ENCODE results near the gene ELMO3. TPM values are rescaled to one million over a fixed set of nuclear protein-coding genes. Genes with fewer than 3 reads are reported as not detected.

ELMO3 gene
- total and polyA plus RNA-seq, 2 of the 13 experiments (the other 11 are each of a cell fraction or from before 2014, with no cell fraction given): 2.6 to 4.0 TPM

DNA sequence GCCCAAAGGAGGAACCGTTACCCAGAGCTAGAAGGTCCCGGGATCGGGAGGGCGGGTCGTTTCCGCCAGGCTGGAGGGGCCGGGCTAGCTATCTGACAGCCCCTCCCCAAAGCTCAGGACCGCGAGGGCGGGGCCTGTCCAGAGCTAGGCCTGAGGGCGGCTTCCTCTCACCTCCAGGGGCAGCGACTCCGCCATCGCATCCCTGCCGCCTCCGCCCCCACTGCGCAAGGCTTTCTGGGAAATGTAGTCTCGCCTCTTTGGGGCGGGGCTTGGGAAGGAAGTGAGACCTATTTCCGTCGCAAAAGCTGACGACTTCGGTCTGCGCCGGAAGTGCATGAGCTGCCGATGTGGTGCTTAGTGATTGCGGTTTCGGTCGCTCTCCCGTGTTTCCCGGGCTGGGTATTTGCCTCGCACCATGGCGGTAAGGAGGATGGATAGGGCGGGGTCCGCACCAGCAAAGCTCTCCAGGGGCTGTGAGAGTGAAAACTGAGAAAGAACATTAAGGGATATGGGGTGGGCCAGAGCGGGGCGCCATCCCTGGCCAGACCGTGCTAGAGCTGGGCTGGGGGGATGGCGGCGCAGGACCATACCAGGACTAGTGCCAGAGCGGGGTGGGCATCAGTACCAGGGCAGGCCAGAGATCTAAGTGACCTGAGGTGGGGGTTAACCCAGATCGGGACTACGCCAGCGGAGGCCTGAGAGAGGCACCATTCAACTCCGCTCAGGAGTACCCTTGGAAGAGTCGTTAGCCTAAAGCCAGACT lies 28.1 kb downstream of the ELMO3 start, which contains the start of gene TMEM208 (continued):
- TF ChIP-seq, protein P1, sequence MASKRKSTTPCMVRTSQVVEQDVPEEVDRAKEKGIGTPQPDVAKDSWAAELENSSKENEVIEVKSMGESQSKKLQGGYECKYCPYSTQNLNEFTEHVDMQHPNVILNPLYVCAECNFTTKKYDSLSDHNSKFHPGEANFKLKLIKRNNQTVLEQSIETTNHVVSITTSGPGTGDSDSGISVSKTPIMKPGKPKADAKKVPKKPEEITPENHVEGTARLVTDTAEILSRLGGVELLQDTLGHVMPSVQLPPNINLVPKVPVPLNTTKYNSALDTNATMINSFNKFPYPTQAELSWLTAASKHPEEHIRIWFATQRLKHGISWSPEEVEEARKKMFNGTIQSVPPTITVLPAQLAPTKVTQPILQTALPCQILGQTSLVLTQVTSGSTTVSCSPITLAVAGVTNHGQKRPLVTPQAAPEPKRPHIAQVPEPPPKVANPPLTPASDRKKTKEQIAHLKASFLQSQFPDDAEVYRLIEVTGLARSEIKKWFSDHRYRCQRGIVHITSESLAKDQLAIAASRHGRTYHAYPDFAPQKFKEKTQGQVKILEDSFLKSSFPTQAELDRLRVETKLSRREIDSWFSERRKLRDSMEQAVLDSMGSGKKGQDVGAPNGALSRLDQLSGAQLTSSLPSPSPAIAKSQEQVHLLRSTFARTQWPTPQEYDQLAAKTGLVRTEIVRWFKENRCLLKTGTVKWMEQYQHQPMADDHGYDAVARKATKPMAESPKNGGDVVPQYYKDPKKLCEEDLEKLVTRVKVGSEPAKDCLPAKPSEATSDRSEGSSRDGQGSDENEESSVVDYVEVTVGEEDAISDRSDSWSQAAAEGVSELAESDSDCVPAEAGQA (IDR thresholded peaks at IDR 0.05; ENCODE audit: low read depth): peak; percentile 96
- TF ChIP-seq, protein P1 (CRISPR knock-in tag; IDR thresholded peaks at IDR 0.05; ENCODE audit: borderline replicate concordance): no peak
- TF ChIP-seq IKZF1 (IDR thresholded peaks at IDR 0.05): no peak
- peak; percentile 95 for TF ChIP-seq KDM2A (CRISPR knock-in tag; IDR thresholded peaks at IDR 0.05; ENCODE audit: borderline replicate concordance, low read depth)
- TF ChIP-seq ZMYM4 (CRISPR knock-in tag; IDR thresholded peaks at IDR 0.05): peak; percentile 80
- TF ChIP-seq ISX (CRISPR knock-in tag; conservative IDR thresholded peaks at IDR 0.05): no peak
- TF ChIP-seq, protein P2, sequence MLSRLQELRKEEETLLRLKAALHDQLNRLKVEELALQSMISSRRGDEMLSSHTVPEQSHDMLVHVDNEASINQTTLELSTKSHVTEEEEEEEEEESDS (CRISPR knock-in tag; IDR thresholded peaks at IDR 0.05; ENCODE audit: borderline replicate concordance): peak; percentile 85; the same call in 1 of the 2 replicates
- no peak; the same call in 1 of the 2 replicates for TF ChIP-seq ZNF232 (CRISPR knock-in tag; IDR thresholded peaks at IDR 0.05; ENCODE audit: borderline replicate concordance)
- TF ChIP-seq, protein P3, sequence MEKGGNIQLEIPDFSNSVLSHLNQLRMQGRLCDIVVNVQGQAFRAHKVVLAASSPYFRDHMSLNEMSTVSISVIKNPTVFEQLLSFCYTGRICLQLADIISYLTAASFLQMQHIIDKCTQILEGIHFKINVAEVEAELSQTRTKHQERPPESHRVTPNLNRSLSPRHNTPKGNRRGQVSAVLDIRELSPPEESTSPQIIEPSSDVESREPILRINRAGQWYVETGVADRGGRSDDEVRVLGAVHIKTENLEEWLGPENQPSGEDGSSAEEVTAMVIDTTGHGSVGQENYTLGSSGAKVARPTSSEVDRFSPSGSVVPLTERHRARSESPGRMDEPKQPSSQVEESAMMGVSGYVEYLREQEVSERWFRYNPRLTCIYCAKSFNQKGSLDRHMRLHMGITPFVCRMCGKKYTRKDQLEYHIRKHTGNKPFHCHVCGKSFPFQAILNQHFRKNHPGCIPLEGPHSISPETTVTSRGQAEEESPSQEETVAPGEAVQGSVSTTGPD (CRISPR knock-in tag; IDR thresholded peaks at IDR 0.05): peak; percentile 99
- TF ChIP-seq ESRRA (CRISPR knock-in tag; IDR thresholded peaks at IDR 0.05; ENCODE audit: low read depth): peak; percentile 76
- TF ChIP-seq, protein P4, sequence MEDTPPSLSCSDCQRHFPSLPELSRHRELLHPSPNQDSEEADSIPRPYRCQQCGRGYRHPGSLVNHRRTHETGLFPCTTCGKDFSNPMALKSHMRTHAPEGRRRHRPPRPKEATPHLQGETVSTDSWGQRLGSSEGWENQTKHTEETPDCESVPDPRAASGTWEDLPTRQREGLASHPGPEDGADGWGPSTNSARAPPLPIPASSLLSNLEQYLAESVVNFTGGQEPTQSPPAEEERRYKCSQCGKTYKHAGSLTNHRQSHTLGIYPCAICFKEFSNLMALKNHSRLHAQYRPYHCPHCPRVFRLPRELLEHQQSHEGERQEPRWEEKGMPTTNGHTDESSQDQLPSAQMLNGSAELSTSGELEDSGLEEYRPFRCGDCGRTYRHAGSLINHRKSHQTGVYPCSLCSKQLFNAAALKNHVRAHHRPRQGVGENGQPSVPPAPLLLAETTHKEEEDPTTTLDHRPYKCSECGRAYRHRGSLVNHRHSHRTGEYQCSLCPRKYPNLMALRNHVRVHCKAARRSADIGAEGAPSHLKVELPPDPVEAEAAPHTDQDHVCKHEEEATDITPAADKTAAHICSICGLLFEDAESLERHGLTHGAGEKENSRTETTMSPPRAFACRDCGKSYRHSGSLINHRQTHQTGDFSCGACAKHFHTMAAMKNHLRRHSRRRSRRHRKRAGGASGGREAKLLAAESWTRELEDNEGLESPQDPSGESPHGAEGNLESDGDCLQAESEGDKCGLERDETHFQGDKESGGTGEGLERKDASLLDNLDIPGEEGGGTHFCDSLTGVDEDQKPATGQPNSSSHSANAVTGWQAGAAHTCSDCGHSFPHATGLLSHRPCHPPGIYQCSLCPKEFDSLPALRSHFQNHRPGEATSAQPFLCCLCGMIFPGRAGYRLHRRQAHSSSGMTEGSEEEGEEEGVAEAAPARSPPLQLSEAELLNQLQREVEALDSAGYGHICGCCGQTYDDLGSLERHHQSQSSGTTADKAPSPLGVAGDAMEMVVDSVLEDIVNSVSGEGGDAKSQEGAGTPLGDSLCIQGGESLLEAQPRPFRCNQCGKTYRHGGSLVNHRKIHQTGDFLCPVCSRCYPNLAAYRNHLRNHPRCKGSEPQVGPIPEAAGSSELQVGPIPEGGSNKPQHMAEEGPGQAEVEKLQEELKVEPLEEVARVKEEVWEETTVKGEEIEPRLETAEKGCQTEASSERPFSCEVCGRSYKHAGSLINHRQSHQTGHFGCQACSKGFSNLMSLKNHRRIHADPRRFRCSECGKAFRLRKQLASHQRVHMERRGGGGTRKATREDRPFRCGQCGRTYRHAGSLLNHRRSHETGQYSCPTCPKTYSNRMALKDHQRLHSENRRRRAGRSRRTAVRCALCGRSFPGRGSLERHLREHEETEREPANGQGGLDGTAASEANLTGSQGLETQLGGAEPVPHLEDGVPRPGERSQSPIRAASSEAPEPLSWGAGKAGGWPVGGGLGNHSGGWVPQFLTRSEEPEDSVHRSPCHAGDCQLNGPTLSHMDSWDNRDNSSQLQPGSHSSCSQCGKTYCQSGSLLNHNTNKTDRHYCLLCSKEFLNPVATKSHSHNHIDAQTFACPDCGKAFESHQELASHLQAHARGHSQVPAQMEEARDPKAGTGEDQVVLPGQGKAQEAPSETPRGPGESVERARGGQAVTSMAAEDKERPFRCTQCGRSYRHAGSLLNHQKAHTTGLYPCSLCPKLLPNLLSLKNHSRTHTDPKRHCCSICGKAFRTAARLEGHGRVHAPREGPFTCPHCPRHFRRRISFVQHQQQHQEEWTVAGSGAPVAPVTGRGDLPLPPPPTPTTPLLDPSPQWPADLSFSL (CRISPR knock-in tag; IDR thresholded peaks at IDR 0.05): no peak
- TF ChIP-seq NKX3-1 (CRISPR knock-in tag; IDR thresholded peaks at IDR 0.05): peak; percentile 54; the same call in 1 of the 2 replicates
- no peak for TF ChIP-seq ARID2 (CRISPR knock-in tag; IDR thresholded peaks at IDR 0.05; ENCODE audit: borderline replicate concordance)
- peak; percentile 95 for TF ChIP-seq ZNF430 (CRISPR knock-in tag; IDR thresholded peaks at IDR 0.05)

All from HepG2 (cell line).